H7 (cell line): ENCODE measurements around the gene UBR4. TPM values are rescaled to one million over a fixed set of nuclear protein-coding genes. Genes with fewer than 3 reads are reported as not detected.

Source experiments
- DNase-seq: peaks from one replicate; pipeline ENCODE4 v3.0.0; 2012
- H3K27me3 ChIP-seq: 2 replicates; pipeline ENCODE4 v1.6.0; 2011; ENCODE audit warnings: mild to moderate bottlenecking, low read length; ENCODE audit not compliant: control insufficient read depth, insufficient read depth
- H3K36me3 ChIP-seq: replicated peaks from 2 replicates; pipeline ENCODE4 v1.5.1; 2011; ENCODE audit warnings: low read length; ENCODE audit not compliant: control insufficient read depth, insufficient read depth
- H3K4me3 ChIP-seq: 2 replicates; pipeline ENCODE4 v1.5.1; 2011; ENCODE audit warnings: low read depth, mild to moderate bottlenecking, control low read depth, low read length, moderate library complexity; ENCODE audit not compliant: insufficient read depth
- total RNA-seq: library from RNA; depleted of rRNA; stranded (reverse); fragments of >200 nt; shearing (Covaris generic); gene quantifications from 2 replicates; pipeline ENCODE4 v1.2.3, GENCODE V29; 2014

The UBR4 gene
- total RNA-seq, 1 experiment from 2014 or later, result 87.7 TPM

GRCh38 chr1:19091196-19091953 is 118.7 kb downstream of the UBR4 start:
- DNase-seq, result no peak
- H3K4me3 ChIP-seq, result no peak overlapping the region
- H3K27me3 ChIP-seq, result no peaks in the 10 kb centered on the region
- peaks cover 88% of the 10 kb centered on the region for H3K36me3 ChIP-seq

- Histone ChIP-seq H3K36me3 (peaks cover 80% of the 10 kb centered on the region), H3K4me3 (no peak overlapping the region), H3K27me3 (no peaks in the 10 kb centered on the region)
- DNase-seq, result no peak
These were observed 120.5 kb downstream of the UBR4 start for GRCh38 chr1:19089524-19089923.

- DNase-seq, result no peak
- no peaks in the 10 kb centered on the region for H3K27me3 ChIP-seq
- H3K36me3 ChIP-seq, result peaks cover 80% of the 10 kb centered on the region
- H3K4me3 ChIP-seq, result no peak overlapping the region
These were observed 121.2 kb downstream of the UBR4 start for GRCh38 chr1:19088717-19089442.

- no peaks in the 10 kb centered on the region for H3K27me3 ChIP-seq
- no peak overlapping the region for H3K4me3 ChIP-seq
- peaks cover 81% of the 10 kb centered on the region for H3K36me3 ChIP-seq
- DNase-seq, result no peak
These were observed 122.1 kb downstream of the UBR4 start for GRCh38 chr1:19087737-19088594.

- H3K27me3 ChIP-seq, result no peaks in the 10 kb centered on the region
- peaks cover 80% of the 10 kb centered on the region for H3K36me3 ChIP-seq
- no peak overlapping the region for H3K4me3 ChIP-seq
- DNase-seq, result no peak
These were observed 122.9 kb downstream of the UBR4 start for GRCh38 chr1:19087017-19087736.

GRCh38 chr1:19086176-19086875 is 123.7 kb downstream of the UBR4 start:
- peaks cover 83% of the 10 kb centered on the region for H3K36me3 ChIP-seq
- H3K27me3 ChIP-seq, result no peaks in the 10 kb centered on the region
- no peak overlapping the region for H3K4me3 ChIP-seq
- no peak for DNase-seq

GRCh38 chr1:19084206-19084738 is 125.8 kb downstream of the UBR4 start:
- H3K27me3 ChIP-seq, result no peaks in the 10 kb centered on the region
- H3K36me3 ChIP-seq, result peaks cover 88% of the 10 kb centered on the region
- H3K4me3 ChIP-seq, result no peak overlapping the region
- DNase-seq, result no peak

GRCh38 chr1:19083081-19083480 is 127.0 kb downstream of the UBR4 start:
- Histone ChIP-seq H3K27me3 (no peaks in the 10 kb centered on the region), H3K4me3 (no peak overlapping the region), H3K36me3 (peaks cover 84% of the 10 kb centered on the region)
- DNase-seq, result no peak

- Histone ChIP-seq H3K36me3 (peaks cover 79% of the 10 kb centered on the region), H3K4me3 (no peak overlapping the region)
- no peak for DNase-seq
These were observed 128.7 kb downstream of the UBR4 start for GRCh38 chr1:19081218-19081893.

GRCh38 chr1:19080721-19081120 is 129.3 kb downstream of the UBR4 start:
- DNase-seq, result no peak
- Histone ChIP-seq H3K36me3 (peaks cover 80% of the 10 kb centered on the region), H3K4me3 (no peak overlapping the region), H3K27me3 (no peaks in the 10 kb centered on the region)

More at GRCh38 chr1:19081218-19081893, 128.7 kb downstream of the UBR4 start:
- H3K27me3 ChIP-seq, result no peaks in the 10 kb centered on the region

- DNase-seq, result no peak
- Histone ChIP-seq H3K27me3 (no peaks in the 10 kb centered on the region), H3K4me3 (no peak overlapping the region), H3K36me3 (peaks cover 85% of the 10 kb centered on the region)
These were observed 130.3 kb downstream of the UBR4 start for GRCh38 chr1:19079541-19080472.

GRCh38 chr1:19078536-19078935 is 131.5 kb downstream of the UBR4 start:
- no peak overlapping the region for H3K4me3 ChIP-seq
- H3K27me3 ChIP-seq, result no peaks in the 10 kb centered on the region
- DNase-seq, result no peak
- H3K36me3 ChIP-seq, result peaks cover 84% of the 10 kb centered on the region
